Thoracic aorta (tissue), 2 donors: ENCODE data around the gene TRMT44. TPM values are rescaled to one million over a fixed set of nuclear protein-coding genes. Genes with fewer than 3 reads are reported as not detected.

Experiments
- ATAC-seq: fragments of 150-250 bp; one replicate; pipeline ENCODE4 v1.8.0; 2017; ENCODE audit warnings: low read depth; ENCODE audit not compliant: insufficient number of reproducible peaks, low FRiP score
- DNase-seq: peaks from one replicate; pipeline ENCODE4 v3.0.0-alpha.2; 2020; ENCODE audit warnings: low spot score
- H3K27ac ChIP-seq, 2 donors: fragments of 200-600 bp; sonication (generic); 1 replicate in 1 of 2; 2 replicates in 1 of 2; pipeline ENCODE4 v1.5.1; 2016; ENCODE audit warnings: mild to moderate bottlenecking in 2 of 2, moderate library complexity in 2 of 2
- H3K27me3 ChIP-seq: fragments of 200-600 bp; sonication (generic); replicated peaks from 2 replicates; pipeline ENCODE4 v1.6.0; 2016; ENCODE audit warnings: mild to moderate bottlenecking; ENCODE audit not compliant: insufficient read depth
- H3K36me3 ChIP-seq: fragments of 200-600 bp; sonication (generic); one replicate; pipeline ENCODE4 v1.5.1; 2016
- H3K4me1 ChIP-seq, 2 donors: fragments of 200-600 bp; sonication (generic); 1 replicate in 1 of 2; 2 replicates in 1 of 2; pipeline versions ENCODE4 v1.5.1 to v1.6.0; 2016; ENCODE audit warnings: low read depth in 2 of 2, mild to moderate bottlenecking in 1 of 2; ENCODE audit not compliant: control insufficient read depth in 1 of 2
- H3K4me3 ChIP-seq: fragments of 200-600 bp; sonication (generic); 2 replicates; pipeline ENCODE4 v1.5.1; 2016; ENCODE audit warnings: mild to moderate bottlenecking
- H3K9me3 ChIP-seq: fragments of 200-600 bp; sonication (generic); 2 replicates; pipeline ENCODE4 v1.5.1; 2016
- CTCF ChIP-seq: fragments of 200-600 bp; sonication (generic); IDR thresholded peaks from one replicate; pipeline ENCODE4 v1.5.1; 2019; ENCODE audit warnings: antibody characterized with exemption
- total RNA-seq, 2 donors: library from RNA; depleted of rRNA; stranded (reverse); fragments of >200 nt; gene quantifications; one replicate each; pipeline versions ENCODE4 v1.1.0 to v1.2.3, GENCODE V29; 2016

Gene TRMT44
- total RNA-seq, 2 donors from 2014 or later = 19.8 to 30.5 TPM

GRCh38 chr4:8492174-8492573 lies 51.6 kb downstream of the TRMT44 start:
- DNase-seq = no peak
- no peak for TF ChIP-seq CTCF
- H3K27me3 ChIP-seq = no peaks in the 10 kb centered on the region

DNA sequence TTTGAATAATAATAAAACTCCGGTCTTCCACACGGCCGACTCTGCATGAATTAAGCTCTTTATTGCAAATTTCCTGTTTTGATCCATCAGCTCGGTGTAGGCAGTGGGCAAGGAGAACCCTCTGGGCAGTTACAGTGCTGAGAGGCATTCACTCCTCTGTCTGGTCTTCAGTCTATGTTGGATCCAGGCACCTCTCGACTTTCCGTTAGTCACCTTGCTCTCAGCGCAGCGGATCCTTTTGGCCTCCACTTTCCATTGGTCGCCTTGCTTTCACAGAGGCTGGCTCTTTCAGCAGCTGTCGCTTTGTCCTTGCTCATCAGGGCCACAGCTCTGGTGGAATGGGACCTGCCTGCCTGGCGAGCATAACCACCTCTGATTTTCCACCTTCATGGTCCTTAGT lies 52.9 kb downstream of the TRMT44 start:
- DNase-seq (no peak), ATAC-seq (no peak)
- no peaks in the 10 kb centered on the region for H3K4me1 ChIP-seq
- no peaks in the 10 kb centered on the region for H3K27me3 ChIP-seq
- no peak overlapping the region for H3K27ac ChIP-seq
- no peaks in the 10 kb centered on the region for H3K9me3 ChIP-seq
- H3K4me3 ChIP-seq = no peak overlapping the region
- no peak for TF ChIP-seq CTCF
- H3K36me3 ChIP-seq = no peaks in the 10 kb centered on the region

More at GRCh38 chr4:8492174-8492573, 51.6 kb downstream of the TRMT44 start:
- Histone ChIP-seq H3K9me3 (no peaks in the 10 kb centered on the region), H3K4me1 (no peaks in the 10 kb centered on the region), H3K27ac (no peak overlapping the region), H3K4me3 (no peak overlapping the region), H3K36me3 (no peaks in the 10 kb centered on the region)
- ATAC-seq = no peak

- no peak for ATAC-seq
- H3K27ac ChIP-seq = no peak overlapping the region
- no peaks in the 10 kb centered on the region for H3K9me3 ChIP-seq
Measured at GRCh38 chr4:8494218-8494617, 53.6 kb downstream of the TRMT44 start.

DNA sequence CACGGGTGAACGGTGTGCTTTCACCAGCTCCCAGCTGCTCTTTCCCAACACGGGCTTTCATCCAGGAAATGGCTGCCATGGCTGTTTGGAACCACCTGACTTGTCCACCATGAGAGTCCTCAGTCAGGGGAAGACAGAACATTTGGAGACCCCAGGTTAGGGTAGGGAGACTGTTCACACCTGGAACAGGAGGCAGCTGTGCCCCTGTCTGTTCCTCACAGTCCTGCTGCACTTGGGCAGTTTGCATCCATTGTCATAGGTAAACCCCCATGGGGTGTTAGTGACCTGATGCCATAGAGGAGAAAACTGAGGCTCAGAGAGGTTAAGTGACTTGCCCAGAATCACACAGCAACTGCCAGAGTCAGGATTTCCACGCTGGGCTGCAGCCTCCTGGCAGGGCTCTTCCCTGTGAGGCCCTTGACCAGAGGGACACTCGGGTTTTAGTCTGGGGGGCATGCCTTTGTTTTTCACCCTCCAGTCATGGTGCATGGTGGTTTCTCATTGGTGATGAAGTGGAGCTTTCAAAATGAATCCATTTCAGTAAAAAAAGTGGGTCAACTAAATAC lies 54.5 kb downstream of the TRMT44 start:
- DNase-seq (no peak), ATAC-seq (no peak)
- Histone ChIP-seq H3K4me3 (no peak overlapping the region), H3K27me3 (no peaks in the 10 kb centered on the region), H3K9me3 (no peaks in the 10 kb centered on the region), H3K4me1 (no peaks in the 10 kb centered on the region), H3K36me3 (no peaks in the 10 kb centered on the region), H3K27ac (no peak overlapping the region)
- no peak for TF ChIP-seq CTCF

More at GRCh38 chr4:8494218-8494617, 53.6 kb downstream of the TRMT44 start:
- H3K36me3 ChIP-seq = no peaks in the 10 kb centered on the region
- H3K4me3 ChIP-seq = no peak overlapping the region
- no peak for DNase-seq
- no peaks in the 10 kb centered on the region for H3K4me1 ChIP-seq
- no peak for TF ChIP-seq CTCF
- H3K27me3 ChIP-seq = no peaks in the 10 kb centered on the region

GRCh38 chr4:8495803-8496202 lies 55.2 kb downstream of the TRMT44 start:
- DNase-seq = no peak
- no peaks in the 10 kb centered on the region for H3K36me3 ChIP-seq
- TF ChIP-seq CTCF = no peak
- H3K4me3 ChIP-seq = no peak overlapping the region
- H3K9me3 ChIP-seq = no peaks in the 10 kb centered on the region
- H3K4me1 ChIP-seq = no peaks in the 10 kb centered on the region
- H3K27me3 ChIP-seq = no peaks in the 10 kb centered on the region
- no peak for ATAC-seq
- no peak overlapping the region for H3K27ac ChIP-seq
